NCI-H2227 (cell line): ENCODE results near the gene BDNF.
"Not testable (repeated sequence)": the region's sequence is repeated elsewhere in the genome, so short reads cannot be mapped to it uniquely, and the experiment has no call there.

Source experiments
- DNase-seq: peaks from one replicate; lab custom pipeline; 2025; ENCODE audit not compliant: unreplicated experiment; lab: John Stamatoyannopoulos, UW

Gene BDNF

GRCh38 chr11:27700351-27701301, at the start of gene BDNF:
Gene BDNF, minus strand, starts transcription at chr11:27700455. Its CDS starts 41,891 bp downstream, at chr11:27658564.
- peak; percentile 9 for DNase-seq

- DNase-seq, result no peak
Observed at GRCh38 chr11:27740362-27741013, 40.2 kb upstream of the BDNF start.

GRCh38 chr11:27735281-27735680, 35.0 kb upstream of the BDNF start:
- no peak for DNase-seq

- DNase-seq, result not testable (repeated sequence)
Observed at GRCh38 chr11:27731803-27732202, 31.5 kb upstream of the BDNF start.

GRCh38 chr11:27726981-27727380, 26.7 kb upstream of the BDNF start:
- DNase-seq, result no peak

GRCh38 chr11:27723687-27724086, 23.4 kb upstream of the BDNF start:
- DNase-seq, result no peak

GRCh38 chr11:27722953-27723344, 22.7 kb upstream of the BDNF start:
- DNase-seq, result no peak

GRCh38 chr11:27722117-27722952, 22.1 kb upstream of the BDNF start:
- no peak for DNase-seq

- DNase-seq, result no peak
Observed at GRCh38 chr11:27721264-27722116, 21.2 kb upstream of the BDNF start.

GRCh38 chr11:27720277-27720830, 20.1 kb upstream of the BDNF start:
- no peak for DNase-seq

GRCh38 chr11:27719546-27719925, 19.3 kb upstream of the BDNF start:
- no peak for DNase-seq

- peak; percentile 70 for DNase-seq
Observed at GRCh38 chr11:27718863-27719545, 18.7 kb upstream of the BDNF start.

GRCh38 chr11:27718346-27718862, 18.1 kb upstream of the BDNF start:
- peak; percentile 79 for DNase-seq

GRCh38 chr11:27717801-27718229, 17.6 kb upstream of the BDNF start:
- peak; percentile 49 for DNase-seq

GRCh38 chr11:27717377-27717776, 17.1 kb upstream of the BDNF start:
- DNase-seq, result no peak

- DNase-seq, result no peak
Observed at GRCh38 chr11:27716835-27717234, 16.6 kb upstream of the BDNF start.

- no peak for DNase-seq
Observed at GRCh38 chr11:27716216-27716615, 16.0 kb upstream of the BDNF start.

GRCh38 chr11:27711725-27712124, 11.5 kb upstream of the BDNF start:
- no peak for DNase-seq

GRCh38 chr11:27710536-27710935, 10.3 kb upstream of the BDNF start:
- no peak for DNase-seq
